Measurements from ENCODE around the gene TSN. TPM values are rescaled to one million over a fixed set of nuclear protein-coding genes. Genes with fewer than 3 reads are reported as not detected.

TSN gene
- total and polyA plus RNA-seq, 9 of the 15 experiments (the other 6 are each of a cell fraction or from before 2014, with no cell fraction given), result 63.2 to 152 (median 95.2) TPM

GRCh38 chr2:121716126-121716525 lies 39.3 kb upstream of the TSN start:
- Histone ChIP-seq H3K4me1 (replicated peaks in 1 of 2; ENCODE audit: control insufficient read depth in 2 of 2, insufficient read depth in 2 of 2, low read length in 2 of 2) (no peaks in the 10 kb centered on the region), H3K27me3 (ENCODE audit: control insufficient read depth in 2 of 2, insufficient read depth in 2 of 2, low read length in 2 of 2) (no peaks in the 10 kb centered on the region), H3K4me2 (ENCODE audit: insufficient read depth, low read length) (no peak overlapping the region), H3K9me1 (ENCODE audit: control insufficient read depth, insufficient read depth, low read length) (no peaks in the 10 kb centered on the region), H3K79me2 (ENCODE audit: control insufficient read depth, insufficient read depth, low read length) (no peaks in the 10 kb centered on the region), H3K9ac (ENCODE audit: insufficient read depth in 1 of 2, low read depth in 2 of 2, low read length in 2 of 2) (no peak overlapping the region), H3K4me3 (no peak overlapping the region), H3K9me3 (replicated peaks; ENCODE audit: control insufficient read depth, insufficient read depth, low read depth, low read length) (no peaks in the 10 kb centered on the region), H3K36me3 (ENCODE audit: control insufficient read depth, insufficient read depth, low read length) (no peaks in the 10 kb centered on the region), H3K27ac (ENCODE audit: extremely low read depth, low read depth, low read length) (no peak overlapping the region), H2AFZ (ENCODE audit: low read depth, low read length) (no peak overlapping the region), H4K20me1 (replicated peaks; ENCODE audit: control insufficient read depth, insufficient read depth, low read length) (no peaks in the 10 kb centered on the region)
- whole genome bisulfite sequencing (ENCODE audit: insufficient coverage, low coverage, missing lambda C conversion rate), result 73% methylated on average over 1 of the region's 1 CpG
- BruUV-seq (replicated peaks), result no TSS peak
- ChIA-PET POLR2A (interaction anchor here (0.6 to 1.8 kb wide), 3 partner anchors 16 to 185 kb away, joined by 3 to 8 read pairs (median 3); partner anchors contain the start of gene RNU4ATAC), CTCF (ENCODE audit: low intra/inter-chr PET ratio) (no interaction called here)
- intact Hi-C loops (cut with micrococcal nuclease) (loop anchor here (5.0 to 10.0 kb wide), 2 partner anchors 119 to 631 kb away; no protein-coding TSS in a partner anchor), in situ Hi-C loops (cut with MboI) (no loop called here)
- DNase-seq (ENCODE audit: extremely low read depth in 1 of 4, low spot score in 3 of 4) (no peak), ATAC-seq (no peak), FAIRE-seq (no peak)
- no peak for TF ChIP-seq GMEB1 (CRISPR knock-in tag; IDR thresholded peaks at IDR 0.05)
- no peak for TF ChIP-seq ZSCAN29 (IDR thresholded peaks at IDR 0.05)
- no peak for TF ChIP-seq BDP1 (IDR thresholded peaks at IDR 0.05; ENCODE audit: insufficient read depth, insufficient read length)
- no peak for TF ChIP-seq SP1 (CRISPR knock-in tag; IDR thresholded peaks at IDR 0.05)
- no peak for TF ChIP-seq RBBP5 (IDR thresholded peaks at IDR 0.05; ENCODE audit: borderline replicate concordance, insufficient read depth, low read length, poor library complexity, severe bottlenecking)
- no peak for TF ChIP-seq ATF7 (IDR thresholded peaks at IDR 0.05)
- no peak for TF ChIP-seq PURB (CRISPR knock-in tag; IDR thresholded peaks at IDR 0.05; ENCODE audit: low read depth)
- no peak for TF ChIP-seq ETS1 (conservative IDR thresholded peaks at IDR 0.05; ENCODE audit: control insufficient read depth, low read depth, low read length)
- TF ChIP-seq RNF2 (IDR thresholded peaks at IDR 0.05), result no peak
- TF ChIP-seq BRCA1 (IDR thresholded peaks at IDR 0.05), result no peak
- TF ChIP-seq BRCA1 (CRISPR knock-in tag; IDR thresholded peaks at IDR 0.05), result no peak
- TF ChIP-seq SLC30A9 (CRISPR knock-in tag; IDR thresholded peaks at IDR 0.05), result no peak
- TF ChIP-seq SETDB1 (IDR thresholded peaks at IDR 0.05; ENCODE audit: low read length), result no peak
- no peak for TF ChIP-seq DMBX1 (CRISPR knock-in tag; IDR thresholded peaks at IDR 0.05; ENCODE audit: borderline replicate concordance)
- no peak for TF ChIP-seq SOX6 (IDR thresholded peaks at IDR 0.05)
- TF ChIP-seq TSHZ1 (CRISPR knock-in tag; IDR thresholded peaks at IDR 0.05), result no peak
